GM21381 (cell line): ENCODE results near the gene C1D.
A peak's percentile ranks its signal among the peaks of the same experiment; 100 is the strongest.

Experiments used
- ATAC-seq: cut with Tn5 transposase; IDR thresholded peaks from one replicate; pipeline ENCODE4 v1.9.1; 2021; ENCODE audit warnings: mild to moderate bottlenecking, moderate library complexity; ENCODE audit not compliant: unreplicated experiment

Gene C1D

GRCh38 chr2:68059784-68060525, 2.8 kb downstream of the C1D start:
- no peak for ATAC-seq

DNA sequence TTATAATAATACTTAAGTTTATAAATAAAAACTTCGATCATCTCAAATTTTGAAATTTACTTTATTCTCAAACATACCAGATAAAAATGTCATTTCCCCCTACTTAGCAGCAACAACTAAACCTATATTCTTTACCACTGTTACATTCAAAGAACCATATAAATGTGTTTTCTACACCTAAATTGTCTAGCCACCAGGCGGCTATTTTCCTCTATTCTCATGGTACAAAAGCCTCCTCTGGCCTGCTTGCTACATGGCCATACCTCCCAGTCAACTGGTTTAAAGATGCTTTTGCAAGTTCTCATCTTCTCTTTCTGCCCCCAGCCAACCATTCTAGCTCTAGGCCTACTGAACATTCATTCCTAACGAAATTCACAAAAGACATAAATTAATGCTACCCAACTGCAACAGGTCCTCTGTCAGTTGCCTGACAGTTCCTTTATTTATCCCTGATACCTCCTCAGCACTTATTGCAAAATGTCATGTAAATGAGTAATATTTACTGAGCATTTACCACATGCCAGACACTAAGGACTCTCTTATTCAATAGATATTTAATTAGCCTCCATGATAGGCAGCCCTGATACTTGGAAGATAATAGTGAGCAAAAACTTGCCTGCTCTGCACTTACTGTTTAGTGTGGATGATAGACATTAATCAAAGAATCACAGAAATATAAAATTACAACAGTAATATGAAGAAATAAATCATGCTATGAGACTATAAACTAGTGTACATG, 5.0 kb downstream of the C1D start:
- ATAC-seq, result no peak

- no peak for ATAC-seq
Measured at GRCh38 chr2:68052717-68053422, 9.9 kb downstream of the C1D start.

DNA sequence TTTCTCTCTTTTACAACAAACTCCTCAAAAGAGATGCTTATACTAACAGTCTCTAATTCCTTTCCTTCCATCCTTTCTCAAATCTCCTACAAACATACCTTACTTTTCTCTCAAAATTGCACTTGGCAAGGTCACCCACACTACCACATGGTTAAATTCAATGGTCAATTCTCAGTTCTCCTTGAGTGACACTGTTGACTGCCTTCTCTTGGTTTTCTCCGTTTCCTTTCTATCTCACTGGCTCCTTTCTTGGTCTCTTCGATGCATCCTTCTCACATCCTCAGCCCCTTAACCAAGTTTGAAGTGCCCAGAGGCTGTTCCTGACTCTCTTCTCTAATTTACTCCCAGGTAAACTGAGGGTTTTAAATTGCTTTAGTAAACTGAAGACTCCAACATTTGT, 12.5 kb downstream of the C1D start:
- no peak for ATAC-seq

DNA sequence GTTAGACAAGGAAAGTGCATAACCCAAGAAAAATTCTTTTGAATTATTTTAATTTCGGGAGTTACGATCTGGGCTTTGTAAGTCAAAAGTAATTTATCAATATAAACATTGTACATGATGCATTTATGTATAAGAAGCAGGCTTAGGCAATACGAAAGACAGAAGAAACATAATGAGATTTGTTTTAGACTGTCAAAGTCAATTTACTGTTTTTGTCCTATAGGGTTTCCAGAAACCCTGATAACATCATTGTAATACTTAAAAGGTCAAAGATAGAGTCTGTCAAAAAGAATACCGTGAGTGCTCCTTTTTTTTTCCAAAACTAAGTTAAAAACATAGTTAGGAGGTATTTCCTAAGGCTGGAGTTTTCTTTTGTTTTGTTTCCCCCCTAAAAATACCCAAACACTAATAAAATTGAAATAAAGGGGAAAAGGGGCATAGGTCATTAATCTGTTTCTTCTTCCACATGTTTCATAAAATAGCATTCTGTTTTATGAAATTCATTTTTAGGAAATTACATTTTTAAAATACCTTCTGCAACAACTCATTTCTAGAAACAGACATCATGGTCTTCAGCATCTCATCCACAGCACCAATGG, 16.1 kb downstream of the C1D start:
- no peak for ATAC-seq

GRCh38 chr2:68046224-68046623, 16.6 kb downstream of the C1D start:
- ATAC-seq, result no peak

- no peak for ATAC-seq
Measured at GRCh38 chr2:68045342-68045741, 17.5 kb downstream of the C1D start.

GRCh38 chr2:68044099-68044498, 18.7 kb downstream of the C1D start:
- ATAC-seq, result no peak

DNA sequence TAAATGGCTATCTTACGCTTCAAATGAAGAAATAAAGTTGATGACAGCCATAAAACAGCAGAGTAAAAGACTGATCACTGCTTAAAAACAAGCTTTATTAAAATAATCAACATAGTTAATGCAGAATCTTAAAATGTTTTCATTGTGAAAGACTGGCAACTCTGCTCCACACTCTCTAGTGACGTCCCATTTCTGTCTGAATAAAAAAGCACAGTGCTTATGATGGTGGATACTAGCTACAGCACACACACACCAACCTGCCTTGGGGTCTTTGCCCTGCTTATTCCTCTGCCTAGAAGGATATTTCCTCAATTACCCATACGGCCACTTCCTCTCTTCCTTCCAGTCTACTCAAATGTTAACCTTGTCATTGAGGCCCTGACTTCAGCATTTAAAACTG, 19.1 kb downstream of the C1D start:
- no peak for ATAC-seq

DNA sequence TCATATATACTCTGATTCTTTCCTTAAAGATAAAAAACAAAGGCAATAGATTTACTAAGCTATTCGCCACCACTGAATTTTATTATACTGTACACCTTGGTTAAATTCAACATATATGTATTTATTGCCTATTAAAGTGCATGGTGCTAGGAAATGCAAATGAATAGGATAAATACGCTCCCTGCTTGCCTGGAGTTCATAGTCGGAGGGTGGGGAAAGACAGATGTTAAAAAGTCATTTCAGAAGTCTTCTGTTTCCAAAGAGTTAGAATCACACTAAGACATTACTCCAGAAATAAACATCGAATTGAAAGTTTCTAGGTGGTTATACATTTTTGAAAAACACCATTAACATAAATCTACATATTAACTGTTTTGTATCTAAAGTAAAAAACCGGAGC, 19.8 kb downstream of the C1D start:
- no peak for ATAC-seq

DNA sequence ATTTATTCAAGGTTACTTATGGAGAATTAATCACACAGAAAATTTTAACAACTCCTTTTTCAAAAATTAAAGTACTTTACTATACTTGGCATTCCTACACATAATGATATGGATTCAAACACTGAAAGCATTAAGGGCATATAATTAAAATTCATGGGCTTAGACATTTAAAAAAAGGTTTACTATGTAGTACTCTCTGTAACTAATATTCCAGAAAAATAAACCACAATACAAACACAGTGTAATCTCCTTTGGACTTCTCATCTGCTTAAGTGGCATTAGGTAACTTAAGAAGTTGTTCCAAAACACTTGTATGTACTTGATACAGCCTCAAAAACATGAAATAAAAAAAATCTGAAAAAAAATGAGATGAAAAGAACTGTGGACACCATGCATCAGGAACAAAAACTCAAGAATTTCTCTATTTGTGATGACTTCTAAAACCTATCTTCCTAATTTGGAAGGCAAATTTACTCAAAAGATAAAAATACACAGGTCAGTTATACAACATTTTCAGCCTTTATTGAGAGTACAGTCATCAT, 21.0 kb downstream of the C1D start:
- ATAC-seq, result no peak

DNA sequence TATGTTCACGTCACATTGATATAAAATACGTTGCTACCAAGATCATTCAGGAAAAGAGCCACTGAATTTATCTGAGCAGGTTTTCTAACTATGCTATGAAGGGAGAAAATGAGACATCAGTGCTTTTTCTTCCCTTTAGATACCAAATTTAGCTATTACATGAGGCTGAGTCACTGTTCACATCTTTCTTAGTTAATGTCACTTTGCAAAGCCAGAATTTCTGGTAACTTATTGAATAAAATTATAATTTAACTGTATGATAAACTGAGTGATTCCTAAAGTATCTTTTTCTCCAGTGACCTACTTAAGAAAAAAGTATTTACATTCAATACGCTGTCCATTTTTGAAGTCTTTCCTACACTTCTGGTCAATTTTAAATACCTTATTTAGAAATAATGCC, 22.7 kb downstream of the C1D start:
- no peak for ATAC-seq

GRCh38 chr2:68039317-68039716, 23.5 kb downstream of the C1D start:
- no peak for ATAC-seq

- no peak for ATAC-seq
Measured at GRCh38 chr2:68032702-68033101, 30.1 kb downstream of the C1D start.

DNA sequence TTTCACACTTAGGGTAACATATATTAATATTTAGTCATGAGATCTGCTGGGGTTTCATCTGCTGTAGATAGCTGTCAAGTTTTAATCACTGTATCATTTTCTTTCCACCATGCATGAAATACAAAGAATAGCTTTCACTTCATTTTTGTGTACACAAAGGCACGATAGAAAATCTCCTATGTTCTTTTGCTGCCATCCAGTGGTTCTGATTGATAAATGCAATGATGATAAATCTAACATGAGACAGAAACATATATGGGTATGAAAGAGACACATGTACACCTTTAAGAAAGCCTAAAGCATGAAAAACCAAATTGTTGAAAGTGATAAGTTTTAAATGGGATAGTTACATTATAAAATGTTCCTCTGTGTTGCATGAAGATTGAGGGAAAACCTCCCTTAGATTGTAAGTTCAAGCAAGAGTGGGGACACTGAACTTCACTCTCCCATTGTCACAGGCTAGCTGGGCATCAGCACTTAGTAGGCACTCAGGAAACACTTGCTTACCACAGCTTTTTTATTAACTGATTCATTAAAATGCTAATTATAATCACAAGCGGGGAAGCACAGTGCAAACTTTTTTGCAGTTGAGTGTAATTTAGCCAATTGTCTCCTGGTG, 31.2 kb downstream of the C1D start:
- ATAC-seq, result peak; percentile 79

- no peak for ATAC-seq
Measured at GRCh38 chr2:68031043-68031442, 31.8 kb downstream of the C1D start.

- ATAC-seq, result no peak
Measured at GRCh38 chr2:68030529-68030928, 32.3 kb downstream of the C1D start.

DNA sequence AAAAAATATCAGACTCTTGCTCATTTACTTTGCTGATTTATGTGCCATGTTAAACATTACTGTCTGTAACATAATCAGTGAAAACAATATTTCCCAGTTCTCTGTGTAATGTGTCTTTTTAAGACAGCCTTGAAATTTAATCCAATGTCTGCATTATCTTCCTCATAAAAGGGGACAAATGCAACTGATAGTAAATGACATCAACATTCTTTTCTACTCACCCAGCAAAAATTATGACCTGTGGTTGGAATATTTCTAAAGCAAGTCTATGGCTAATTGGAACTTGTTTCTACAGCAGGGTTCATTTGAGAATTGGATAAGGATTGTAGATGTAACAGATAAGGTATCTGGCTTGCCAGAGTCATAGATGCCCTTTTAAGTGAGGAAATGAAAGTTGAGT, 34.8 kb downstream of the C1D start:
- no peak for ATAC-seq

- no peak for ATAC-seq
Measured at GRCh38 chr2:68024450-68024849, 38.4 kb downstream of the C1D start.

DNA sequence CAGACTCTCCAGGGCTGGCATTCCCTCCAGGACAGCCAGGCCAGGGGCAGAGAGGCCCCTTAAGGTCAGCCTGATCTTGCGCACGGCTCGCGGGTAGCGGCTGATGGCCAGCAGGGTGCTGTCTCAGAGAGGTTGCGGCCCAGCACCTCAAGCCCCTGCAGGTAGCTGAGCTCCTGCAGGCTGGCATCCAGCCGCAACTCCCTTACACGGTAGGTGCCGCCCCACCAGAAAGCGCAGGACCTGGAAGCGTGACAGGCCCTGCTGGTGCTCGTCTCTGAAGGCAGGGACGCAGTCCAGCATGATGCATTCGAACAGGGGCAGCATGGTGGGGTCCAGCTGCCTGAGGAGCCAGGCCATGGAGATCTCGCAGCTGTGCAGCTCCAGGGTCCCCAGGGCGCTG, 38.9 kb downstream of the C1D start:
- no peak for ATAC-seq

DNA sequence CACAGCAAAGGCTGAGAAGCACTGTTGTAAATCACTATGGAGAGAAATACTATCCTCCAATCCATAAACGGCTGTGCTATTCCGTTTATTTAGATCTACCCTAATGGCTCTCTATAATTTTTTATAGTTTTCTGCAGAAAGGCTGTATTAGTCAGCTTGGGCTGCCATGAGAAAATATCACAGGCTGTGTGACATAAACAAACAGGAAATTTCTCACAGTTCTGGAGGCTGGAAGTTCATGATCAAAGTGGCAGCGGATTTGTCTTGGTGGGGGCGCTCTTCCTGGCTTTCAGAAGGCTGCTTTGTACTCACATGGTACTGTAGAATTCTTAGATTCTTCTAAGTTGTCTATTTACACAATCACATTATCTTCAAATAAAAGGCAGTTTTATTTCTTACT, 44.1 kb downstream of the C1D start:
- ATAC-seq, result no peak
